ENCODE results near the gene SYT2. TPM values are rescaled to one million over a fixed set of nuclear protein-coding genes. Genes with fewer than 3 reads are reported as not detected.

The SYT2 gene
- total and polyA plus RNA-seq, 10 of the 15 experiments (the other 5 are each of a cell fraction or from before 2014, with no cell fraction given) = not detected

DNA sequence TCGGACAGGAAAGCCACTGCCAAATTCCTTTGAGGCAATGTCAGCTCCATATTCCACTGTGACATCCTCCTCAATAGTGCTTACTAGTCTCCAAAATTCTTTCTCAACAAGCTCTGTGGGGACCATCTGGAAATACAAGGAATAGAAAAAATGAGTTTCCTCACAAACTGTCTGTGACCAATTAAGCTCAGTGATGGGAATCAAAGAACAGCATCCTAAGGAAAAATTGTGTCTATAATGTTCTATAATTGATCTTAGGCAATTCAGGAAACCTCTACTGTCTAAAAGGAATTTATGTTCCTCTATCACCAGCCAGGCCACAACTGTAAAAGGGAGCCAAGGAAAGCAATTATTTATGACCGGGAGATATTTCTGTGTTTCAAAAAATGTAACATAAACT is 46.1 kb upstream of the SYT2 start (continued):
- TF ChIP-seq NFYB (IDR thresholded peaks at IDR 0.05; ENCODE audit: insufficient read depth, low read depth, low read length) = no peak

DNA sequence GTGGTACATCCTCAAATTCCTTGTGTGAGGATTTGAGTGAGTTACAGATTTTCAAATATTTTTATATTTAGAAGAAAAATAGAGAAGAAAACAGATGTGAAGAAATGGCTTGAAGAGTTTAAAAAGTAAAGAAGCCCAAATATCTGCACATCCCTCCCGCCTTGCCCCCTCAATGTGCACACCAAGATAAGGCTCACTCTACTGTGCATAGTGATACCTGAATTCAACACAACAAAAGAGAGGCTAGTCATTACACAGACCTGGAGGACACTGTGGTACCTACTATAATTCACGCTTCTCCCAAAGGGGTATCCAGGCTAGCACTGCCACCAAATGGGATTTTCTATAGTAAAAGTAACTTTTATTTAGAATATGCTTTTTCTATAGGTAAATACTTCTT is 44.0 kb upstream of the SYT2 start:
- no peaks in the 10 kb centered on the region for H3K27me3 ChIP-seq (replicated peaks in 1 of 2; ENCODE audit: control insufficient read depth in 2 of 2, insufficient read depth in 2 of 2, low read length in 1 of 2)
- RAD21 ChIA-PET (ENCODE audit: unreplicated experiment) = interaction anchor here (1.2 kb wide), 1 partner anchor 247 kb away, joined by 3 read pairs; no protein-coding TSS in a partner anchor

More for the DNA sequence above, 44.0 kb upstream of the SYT2 start:
- no peak for DNase-seq (ENCODE audit: low read depth, low spot score)
- in situ Hi-C loops (cut with MboI) = no loop called here
- Histone ChIP-seq H2AFZ (ENCODE audit: control insufficient read depth, low read depth, low read length) (no peak overlapping the region), H3K36me3 (ENCODE audit: control insufficient read depth in 2 of 2, insufficient read depth in 2 of 2, low read length in 1 of 2) (no peaks in the 10 kb centered on the region; a peak in 2 of 4 replicates), H3K4me1 (ENCODE audit: control insufficient read depth, insufficient read depth, low read length) (no peaks in the 10 kb centered on the region), H3K9ac (ENCODE audit: control insufficient read depth, insufficient read depth, low read length) (no peak overlapping the region), H3K27ac (ENCODE audit: control insufficient read depth, insufficient read depth) (no peak overlapping the region), H3K4me2 (ENCODE audit: control insufficient read depth, insufficient read depth) (no peak overlapping the region), H3K79me2 (ENCODE audit: control insufficient read depth, insufficient read depth, low read length) (no peaks in the 10 kb centered on the region), H3K9me3 (replicated peaks; ENCODE audit: control insufficient read depth, insufficient read depth, low read length) (no peaks in the 10 kb centered on the region), H4K20me1 (ENCODE audit: control insufficient read depth, insufficient read depth) (no peaks in the 10 kb centered on the region), H3K4me3 (no peak overlapping the region)
- TF ChIP-seq BMI1 (IDR thresholded peaks at IDR 0.05; ENCODE audit: borderline replicate concordance) (no peak), PAX5 (IDR thresholded peaks at IDR 0.05; ENCODE audit: borderline replicate concordance, low read depth, low read length) (no peak), GABPA (IDR thresholded peaks at IDR 0.05; ENCODE audit: low read depth) (no peak), SIX5 (IDR thresholded peaks at IDR 0.05; ENCODE audit: low read depth, low read length, severe bottlenecking) (no peak), KDM1A (IDR thresholded peaks at IDR 0.05; ENCODE audit: borderline replicate concordance) (no peak), SRF (IDR thresholded peaks at IDR 0.05; ENCODE audit: low read depth in 2 of 2, low read length in 2 of 2) (no peak)
- TF ChIP-seq, protein P1, sequence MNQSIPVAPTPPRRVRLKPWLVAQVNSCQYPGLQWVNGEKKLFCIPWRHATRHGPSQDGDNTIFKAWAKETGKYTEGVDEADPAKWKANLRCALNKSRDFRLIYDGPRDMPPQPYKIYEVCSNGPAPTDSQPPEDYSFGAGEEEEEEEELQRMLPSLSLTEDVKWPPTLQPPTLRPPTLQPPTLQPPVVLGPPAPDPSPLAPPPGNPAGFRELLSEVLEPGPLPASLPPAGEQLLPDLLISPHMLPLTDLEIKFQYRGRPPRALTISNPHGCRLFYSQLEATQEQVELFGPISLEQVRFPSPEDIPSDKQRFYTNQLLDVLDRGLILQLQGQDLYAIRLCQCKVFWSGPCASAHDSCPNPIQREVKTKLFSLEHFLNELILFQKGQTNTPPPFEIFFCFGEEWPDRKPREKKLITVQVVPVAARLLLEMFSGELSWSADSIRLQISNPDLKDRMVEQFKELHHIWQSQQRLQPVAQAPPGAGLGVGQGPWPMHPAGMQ (IDR thresholded peaks at IDR 0.05; ENCODE audit: borderline replicate concordance) = no peak
- POLR2A ChIA-PET = interaction anchor here (0.7 kb wide), 1 partner anchor 156 kb away, joined by 7 read pairs; no protein-coding TSS in a partner anchor
- WGBS (ENCODE audit: insufficient coverage, insufficient replicate concordance, low lambda C conversion rate, missing lambda C conversion rate) = 54% methylated on average over 2 of the region's 2 CpGs
- FAIRE-seq = no peak
- BruUV-seq (replicated peaks) = no TSS peak
- CTCF ChIA-PET = no interaction called here
- SMC1A ChIA-PET (ENCODE audit: uncharacterized antibody, unreplicated experiment) = no interaction called here
- intact Hi-C loops (cut with micrococcal nuclease; ENCODE audit: unreplicated experiment) = no loop called here
- ATAC-seq = no peak
